Keratinocyte (primary cell): ENCODE measurements around the gene PSMB1. TPM values are rescaled to one million over a fixed set of nuclear protein-coding genes. Genes with fewer than 3 reads are reported as not detected.

ENCODE experiments used
- DNase-seq: peaks from one replicate; pipeline ENCODE4 v3.0.0-alpha.2; 2011; ENCODE audit warnings: low read depth, missing footprints, low spot score
- FAIRE-seq: peaks from 2 replicates; lab custom pipeline; 2011; peaks lifted over from hg19 to GRCh38; lab: Jason Lieb, UNC
- H2AFZ ChIP-seq: 2 replicates; pipeline ENCODE4 v1.6.0; 2012; ENCODE audit warnings: low read length, control low read depth, inconsistent platforms; ENCODE audit not compliant: control insufficient read depth
- H3K27ac ChIP-seq: 2 replicates; pipeline ENCODE4 v1.5.1; 2011; ENCODE audit warnings: low read length; ENCODE audit not compliant: control insufficient read depth, insufficient read depth
- H3K27me3 ChIP-seq: 3 replicates; pipeline ENCODE4 v1.6.0; 2011; ENCODE audit warnings: low read length; ENCODE audit not compliant: control insufficient read depth, insufficient read depth; ENCODE audit errors: extremely low read depth
- H3K36me3 ChIP-seq, 2 experiments: 2 replicates in 1 of 2; 3 replicates in 1 of 2; pipeline ENCODE4 v1.5.1; 2011; ENCODE audit warnings: low read length in 2 of 2, mild to moderate bottlenecking in 1 of 2; ENCODE audit not compliant: control insufficient read depth in 2 of 2, insufficient read depth in 2 of 2; ENCODE audit errors: extremely low read depth in 1 of 2
- H3K4me1 ChIP-seq: 3 replicates; pipeline ENCODE4 v1.5.1; 2011; ENCODE audit warnings: low read length; ENCODE audit not compliant: control insufficient read depth, insufficient read depth; ENCODE audit errors: extremely low read depth
- H3K4me2 ChIP-seq: 3 replicates; pipeline ENCODE4 v1.6.0; 2011; ENCODE audit warnings: low read depth, low read length; ENCODE audit not compliant: control insufficient read depth, insufficient read depth; ENCODE audit errors: extremely low read depth
- H3K4me3 ChIP-seq, 3 experiments: fragments of 200-600 bp in 1 of 3; sonication (generic) in 1 of 3; 2 replicates in 2 of 3; 3 replicates in 1 of 3; pipeline ENCODE4 v1.5.1; 2011 to 2016; ENCODE audit warnings: low read length in 3 of 3, mild to moderate bottlenecking in 3 of 3, control low read depth in 2 of 3, inconsistent platforms in 1 of 3, low read depth in 1 of 3, mixed read lengths in 1 of 3, mixed run types in 1 of 3, moderate library complexity in 1 of 3; ENCODE audit not compliant: control insufficient read depth in 2 of 3, insufficient read depth in 2 of 3; ENCODE audit errors: extremely low read depth in 1 of 3
- H3K79me2 ChIP-seq: 2 replicates; pipeline ENCODE4 v1.6.0; 2012; ENCODE audit warnings: low read length; ENCODE audit not compliant: control insufficient read depth, insufficient read depth
- H3K9ac ChIP-seq: 3 replicates; pipeline ENCODE4 v1.6.0; 2011; ENCODE audit warnings: low read length; ENCODE audit not compliant: control insufficient read depth, insufficient read depth; ENCODE audit errors: extremely low read depth
- H3K9me1 ChIP-seq: 3 replicates; pipeline ENCODE4 v1.6.0; 2011; ENCODE audit warnings: low read length; ENCODE audit not compliant: control insufficient read depth, insufficient read depth; ENCODE audit errors: extremely low read depth
- H3K9me3 ChIP-seq: 2 replicates; pipeline ENCODE4 v1.5.1; 2012; ENCODE audit warnings: low read depth, low read length; ENCODE audit not compliant: control insufficient read depth
- H4K20me1 ChIP-seq: 3 replicates; pipeline ENCODE4 v1.6.0; 2011; ENCODE audit warnings: low read length; ENCODE audit not compliant: control insufficient read depth, insufficient read depth; ENCODE audit errors: extremely low read depth
- EZH2 ChIP-seq: IDR thresholded peaks from one replicate; pipeline ENCODE4 v1.6.1; 2012; ENCODE audit warnings: inconsistent platforms, mild to moderate bottlenecking, low read length, moderate library complexity
- dilution Hi-C: fragments of 300-500 bp; cut with MboI; formaldehyde crosslinking; loops from one replicate; pipeline ENCODE4 v1.7.0; 2020; ENCODE audit warnings: low sequenced_read_pairs; ENCODE audit not compliant: extremely low pct_ligation_motif_present
- polyA plus RNA-seq, 5 experiments: library from polyadenylated mRNA; depleted of rRNA in 3 of 5; stranded (reverse) in 3 of 5; stranded (forward) in 1 of 5; unstranded in 1 of 5; fragments of >200 nt; gene quantifications; 1 replicate in 1 of 5; 2 replicates in 3 of 5; 3 replicates in 1 of 5; pipeline versions ENCODE4 v1.2.1 to v1.2.3, GENCODE V29; 2011 to 2012; ENCODE audit warnings: missing spikeins in 2 of 5, low read depth in 1 of 5, low replicate concordance in 1 of 5
- TF ChIP-seq, protein P1 (sequence below), 3 experiments: IDR thresholded peaks in 1 of 3; conservative IDR thresholded peaks in 1 of 3; optimal IDR thresholded peaks in 1 of 3; 2 replicates in 2 of 3; 3 replicates in 1 of 3; pipeline versions ENCODE3 to v1.5.1; 2011; ENCODE audit warnings: low read length in 3 of 3, mild to moderate bottlenecking in 3 of 3, moderate library complexity in 2 of 3, control low read depth in 1 of 3, inconsistent platforms in 1 of 3; ENCODE audit not compliant: insufficient read depth in 2 of 3; ENCODE audit errors: extremely low read depth in 1 of 3

Gene PSMB1
- polyA plus RNA-seq, 1 donor (not counting 4 experiments of a cell fraction or from before 2014, with no cell fraction given), result 430 TPM

GRCh38 chr6:170512249-170512648, 40.9 kb downstream of the PSMB1 start:
- Histone ChIP-seq H3K36me3 (no peaks in the 10 kb centered on the region), H3K9ac (no peak overlapping the region), H2AFZ (no peak overlapping the region), H3K4me3 (no peak overlapping the region), H4K20me1 (no peaks in the 10 kb centered on the region), H3K4me2 (no peak overlapping the region), H3K9me3 (no peaks in the 10 kb centered on the region), H3K4me1 (peaks cover 6% of the 10 kb centered on the region), H3K27me3 (no peaks in the 10 kb centered on the region), H3K9me1 (no peaks in the 10 kb centered on the region), H3K79me2 (no peaks in the 10 kb centered on the region), H3K27ac (no peak overlapping the region)
- dilution Hi-C loops, result no loop called here
- no peak for TF ChIP-seq EZH2
- TF ChIP-seq, protein P1, sequence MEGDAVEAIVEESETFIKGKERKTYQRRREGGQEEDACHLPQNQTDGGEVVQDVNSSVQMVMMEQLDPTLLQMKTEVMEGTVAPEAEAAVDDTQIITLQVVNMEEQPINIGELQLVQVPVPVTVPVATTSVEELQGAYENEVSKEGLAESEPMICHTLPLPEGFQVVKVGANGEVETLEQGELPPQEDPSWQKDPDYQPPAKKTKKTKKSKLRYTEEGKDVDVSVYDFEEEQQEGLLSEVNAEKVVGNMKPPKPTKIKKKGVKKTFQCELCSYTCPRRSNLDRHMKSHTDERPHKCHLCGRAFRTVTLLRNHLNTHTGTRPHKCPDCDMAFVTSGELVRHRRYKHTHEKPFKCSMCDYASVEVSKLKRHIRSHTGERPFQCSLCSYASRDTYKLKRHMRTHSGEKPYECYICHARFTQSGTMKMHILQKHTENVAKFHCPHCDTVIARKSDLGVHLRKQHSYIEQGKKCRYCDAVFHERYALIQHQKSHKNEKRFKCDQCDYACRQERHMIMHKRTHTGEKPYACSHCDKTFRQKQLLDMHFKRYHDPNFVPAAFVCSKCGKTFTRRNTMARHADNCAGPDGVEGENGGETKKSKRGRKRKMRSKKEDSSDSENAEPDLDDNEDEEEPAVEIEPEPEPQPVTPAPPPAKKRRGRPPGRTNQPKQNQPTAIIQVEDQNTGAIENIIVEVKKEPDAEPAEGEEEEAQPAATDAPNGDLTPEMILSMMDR (optimal IDR thresholded peaks at IDR 0.05 in 1 of 3, IDR thresholded peaks at IDR 0.05 in 1 of 3, conservative IDR thresholded peaks at IDR 0.05 in 1 of 3; ENCODE audit: extremely low read depth in 1 of 3, insufficient read depth in 2 of 3, low read length in 3 of 3), result no peak
- DNase-seq (no peak), FAIRE-seq (no peak)

GRCh38 chr6:170510631-170511030, 42.5 kb downstream of the PSMB1 start:
- DNase-seq, result no peak
- H3K27ac ChIP-seq, result no peak overlapping the region
- TF ChIP-seq, protein P1 (optimal IDR thresholded peaks at IDR 0.05 in 1 of 3, IDR thresholded peaks at IDR 0.05 in 1 of 3, conservative IDR thresholded peaks at IDR 0.05 in 1 of 3; ENCODE audit: extremely low read depth in 1 of 3, insufficient read depth in 2 of 3, low read length in 3 of 3), result no peak
- no peak for TF ChIP-seq EZH2
- no peak overlapping the region for H2AFZ ChIP-seq
- H3K27me3 ChIP-seq, result no peaks in the 10 kb centered on the region
- H3K4me3 ChIP-seq, result no peak overlapping the region
- H3K79me2 ChIP-seq, result no peaks in the 10 kb centered on the region
- H4K20me1 ChIP-seq, result no peaks in the 10 kb centered on the region
- H3K9me1 ChIP-seq, result no peaks in the 10 kb centered on the region
- no peaks in the 10 kb centered on the region for H3K9me3 ChIP-seq
- FAIRE-seq, result no peak
- dilution Hi-C loops, result no loop called here
- H3K4me1 ChIP-seq, result peaks cover 3% of the 10 kb centered on the region
- H3K9ac ChIP-seq, result no peak overlapping the region
- no peaks in the 10 kb centered on the region for H3K36me3 ChIP-seq
- no peak overlapping the region for H3K4me2 ChIP-seq
